GM23338 (cell line): ENCODE measurements around the gene MGRN1. TPM values are rescaled to one million over a fixed set of nuclear protein-coding genes. Genes with fewer than 3 reads are reported as not detected.
A peak's percentile ranks its signal among the peaks of the same experiment; 100 is the strongest.

Source experiments
- ATAC-seq: fragments of 200-7000 bp; cut with Tn5 transposase; 3 replicates; pipeline ENCODE4 v1.9.1; 2020
- DNase-seq: peaks from one replicate; pipeline ENCODE4 v3.0.0-alpha.2; 2015; ENCODE audit warnings: low spot score
- H2AFZ ChIP-seq: fragments of 200-600 bp; sonication (generic); 2 replicates; pipeline ENCODE4 v1.8.0; 2016; ENCODE audit warnings: antibody characterized with exemption, mild to moderate bottlenecking, moderate library complexity
- H3F3A ChIP-seq: fragments of 200-600 bp; sonication (generic); replicated peaks from 2 replicates; pipeline ENCODE4 v1.8.0; 2017; ENCODE audit warnings: antibody characterized with exemption, mixed run types, low read depth
- H3K27ac ChIP-seq: fragments of 200-600 bp; sonication (generic); 2 replicates; pipeline ENCODE4 v1.6.1; 2016; ENCODE audit warnings: low read depth
- H3K27me3 ChIP-seq: fragments of 200-600 bp; sonication (generic); 2 replicates; pipeline ENCODE4 v1.8.0; 2016; ENCODE audit warnings: mild to moderate bottlenecking, mixed run types, moderate library complexity; ENCODE audit not compliant: insufficient read depth
- H3K36me3 ChIP-seq: fragments of 200-600 bp; sonication (generic); 2 replicates; pipeline ENCODE4 v1.8.0; 2016; ENCODE audit warnings: mild to moderate bottlenecking; ENCODE audit not compliant: insufficient read depth
- H3K4me1 ChIP-seq: fragments of 200-600 bp; sonication (generic); 2 replicates; pipeline ENCODE4 v1.8.0; 2016; ENCODE audit warnings: mild to moderate bottlenecking, moderate library complexity; ENCODE audit not compliant: insufficient read depth
- H3K4me2 ChIP-seq: fragments of 200-600 bp; sonication (generic); 2 replicates; pipeline ENCODE4 v1.7.1; 2017; ENCODE audit warnings: mixed run types
- H3K4me3 ChIP-seq: fragments of 200-600 bp; sonication (generic); 2 replicates; pipeline ENCODE4 v1.6.1; 2016; ENCODE audit warnings: mixed run types
- H3K79me2 ChIP-seq: fragments of 200-600 bp; sonication (generic); replicated peaks from 2 replicates; pipeline ENCODE4 v1.8.0; 2017; ENCODE audit warnings: mild to moderate bottlenecking; ENCODE audit not compliant: insufficient read depth
- H3K9me2 ChIP-seq: fragments of 200-600 bp; sonication (generic); 2 replicates; pipeline ENCODE4 v1.8.0; 2017; ENCODE audit not compliant: insufficient read depth
- H4K20me1 ChIP-seq: fragments of 200-600 bp; sonication (generic); replicated peaks from 2 replicates; pipeline ENCODE4 v1.8.0; 2017; ENCODE audit warnings: mild to moderate bottlenecking; ENCODE audit not compliant: insufficient read depth
- H3K27ac Mint-ChIP-seq: 2 replicates; pipeline ENCODE4 v1.8.0; 2020; ENCODE audit warnings: inconsistent platforms, mild to moderate bottlenecking, moderate library complexity, mixed read lengths
- H3K27me3 Mint-ChIP-seq: 3 replicates; pipeline ENCODE4 v1.8.0; 2022; ENCODE audit warnings: low read depth, mild to moderate bottlenecking, moderate library complexity, mixed read lengths, inconsistent platforms; ENCODE audit not compliant: insufficient read depth, poor library complexity
- H3K36me3 Mint-ChIP-seq: 3 replicates; pipeline ENCODE4 v1.8.0; 2021; ENCODE audit warnings: low read depth, mild to moderate bottlenecking, inconsistent platforms, moderate library complexity, mixed read lengths
- H3K4me1 Mint-ChIP-seq: 3 replicates; pipeline ENCODE4 v1.8.0; 2020; ENCODE audit warnings: mild to moderate bottlenecking, inconsistent platforms, mixed read lengths
- H3K4me3 Mint-ChIP-seq: 3 replicates; pipeline ENCODE4 v1.8.0; 2021; ENCODE audit warnings: moderate library complexity, mild to moderate bottlenecking, inconsistent platforms, mixed read lengths
- H3K9me3 Mint-ChIP-seq: 3 replicates; pipeline ENCODE4 v1.8.0; 2020; ENCODE audit warnings: moderate library complexity, mild to moderate bottlenecking, inconsistent platforms, mixed read lengths
- CREB1 ChIP-seq: fragments of 250-450 bp; sonication (Bioruptor Pico); IDR thresholded peaks from 2 replicates; pipeline ENCODE4 v1.5.0; 2020; ENCODE audit warnings: low read depth, mild to moderate bottlenecking, moderate library complexity
- EZH2 ChIP-seq: fragments of 200-600 bp; sonication (generic); IDR thresholded peaks from one replicate; pipeline ENCODE4 v1.8.0; 2017; ENCODE audit warnings: antibody characterized with exemption, mild to moderate bottlenecking, low read depth; ENCODE audit not compliant: unreplicated experiment
- EZH2phosphoT487 ChIP-seq: fragments of 200-600 bp; sonication (generic); IDR thresholded peaks from one replicate; pipeline ENCODE4 v1.8.1; 2018; ENCODE audit warnings: antibody characterized with exemption; ENCODE audit not compliant: unreplicated experiment
- JUNB ChIP-seq: IDR thresholded peaks from one replicate; pipeline ENCODE4 v1.6.1; 2016; ENCODE audit warnings: antibody characterized with exemption; ENCODE audit not compliant: unreplicated experiment
- NANOG ChIP-seq: IDR thresholded peaks from 2 replicates; pipeline ENCODE4 v1.6.1; 2016; ENCODE audit warnings: antibody characterized with exemption, borderline replicate concordance
- POLR2AphosphoS5 ChIP-seq: IDR thresholded peaks from 2 replicates; pipeline ENCODE4 v1.6.1; 2016; ENCODE audit warnings: antibody characterized with exemption, low read depth
- STAT1 ChIP-seq: IDR thresholded peaks from one replicate; pipeline ENCODE4 v1.6.1; 2016; ENCODE audit warnings: antibody characterized with exemption; ENCODE audit not compliant: unreplicated experiment
- polyA plus RNA-seq: library from polyadenylated mRNA; unstranded; fragments of >200 nt; fragmentation: Nextera tagmentation; extraction: Ambion mirVana; gene quantifications from 2 replicates; pipeline ENCODE4 v1.2.1, GENCODE V29; 2016
- total RNA-seq: library from RNA; depleted of rRNA; stranded (reverse); fragments of >200 nt; shearing (Covaris generic); gene quantifications from 2 replicates; pipeline ENCODE4 v1.2.3, GENCODE V29; 2014
- TF ChIP-seq, protein P1 (sequence below): IDR thresholded peaks from one replicate; pipeline ENCODE4 v1.6.1; 2018; ENCODE audit warnings: antibody characterized with exemption; ENCODE audit not compliant: unreplicated experiment
- TF ChIP-seq, protein P2 (sequence below): fragments of 250-450 bp; sonication (Bioruptor Pico); IDR thresholded peaks from 2 replicates; pipeline ENCODE4 v1.5.0; 2020; ENCODE audit warnings: mild to moderate bottlenecking, moderate library complexity

Gene MGRN1
- total and polyA plus RNA-seq, 2 experiments from 2014 or later: 13.1 to 71.8 TPM

DNA sequence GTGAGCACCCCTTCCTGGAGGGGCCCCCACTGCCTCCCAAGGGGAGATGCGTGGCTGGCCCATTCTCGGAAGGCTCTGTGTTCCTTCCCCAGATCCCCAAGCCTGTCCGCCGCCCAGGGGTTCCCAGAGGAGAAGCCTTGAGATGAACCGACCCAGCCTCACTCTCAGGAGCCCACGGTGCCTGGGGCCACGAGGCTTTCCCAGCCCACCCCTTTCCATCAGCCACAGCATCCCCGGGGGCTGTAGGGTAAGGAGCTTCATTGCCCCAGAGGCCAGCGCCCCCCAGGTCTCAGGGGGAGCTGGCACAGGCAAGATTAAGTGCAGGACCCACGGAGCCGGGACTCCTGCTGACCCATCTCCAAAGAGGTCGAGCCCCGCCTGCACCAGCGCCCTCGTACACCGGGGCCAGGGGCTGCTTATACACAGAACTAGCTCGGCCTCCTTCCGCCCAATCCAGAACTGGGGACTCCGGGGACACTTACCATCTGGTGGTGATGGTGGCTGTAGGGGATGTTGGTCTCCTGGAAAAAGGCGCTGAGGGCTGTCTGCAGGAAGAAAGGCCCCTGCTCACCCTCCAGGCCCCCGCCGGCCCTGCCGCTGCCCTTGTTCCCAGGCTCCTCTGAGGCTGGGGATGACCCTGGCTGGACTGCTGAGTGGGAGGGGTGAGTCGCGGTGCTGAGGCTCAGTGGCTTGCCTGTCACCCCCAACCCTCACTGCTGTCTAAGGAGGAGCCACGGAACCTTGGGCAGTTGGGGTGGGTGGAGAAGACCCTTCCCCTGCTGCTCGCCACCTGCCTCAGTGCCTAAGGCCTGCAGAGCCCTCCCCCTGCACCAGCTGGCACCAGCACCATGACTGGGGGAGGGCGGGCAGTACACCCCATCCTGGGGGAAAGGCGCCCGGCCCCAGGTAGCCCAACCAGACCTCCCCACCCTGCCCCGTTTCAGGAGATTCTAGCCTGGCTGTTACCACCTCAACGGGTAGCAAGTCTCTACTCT, 14.3 kb upstream of the MGRN1 start (continued):
- TF ChIP-seq, protein P1, sequence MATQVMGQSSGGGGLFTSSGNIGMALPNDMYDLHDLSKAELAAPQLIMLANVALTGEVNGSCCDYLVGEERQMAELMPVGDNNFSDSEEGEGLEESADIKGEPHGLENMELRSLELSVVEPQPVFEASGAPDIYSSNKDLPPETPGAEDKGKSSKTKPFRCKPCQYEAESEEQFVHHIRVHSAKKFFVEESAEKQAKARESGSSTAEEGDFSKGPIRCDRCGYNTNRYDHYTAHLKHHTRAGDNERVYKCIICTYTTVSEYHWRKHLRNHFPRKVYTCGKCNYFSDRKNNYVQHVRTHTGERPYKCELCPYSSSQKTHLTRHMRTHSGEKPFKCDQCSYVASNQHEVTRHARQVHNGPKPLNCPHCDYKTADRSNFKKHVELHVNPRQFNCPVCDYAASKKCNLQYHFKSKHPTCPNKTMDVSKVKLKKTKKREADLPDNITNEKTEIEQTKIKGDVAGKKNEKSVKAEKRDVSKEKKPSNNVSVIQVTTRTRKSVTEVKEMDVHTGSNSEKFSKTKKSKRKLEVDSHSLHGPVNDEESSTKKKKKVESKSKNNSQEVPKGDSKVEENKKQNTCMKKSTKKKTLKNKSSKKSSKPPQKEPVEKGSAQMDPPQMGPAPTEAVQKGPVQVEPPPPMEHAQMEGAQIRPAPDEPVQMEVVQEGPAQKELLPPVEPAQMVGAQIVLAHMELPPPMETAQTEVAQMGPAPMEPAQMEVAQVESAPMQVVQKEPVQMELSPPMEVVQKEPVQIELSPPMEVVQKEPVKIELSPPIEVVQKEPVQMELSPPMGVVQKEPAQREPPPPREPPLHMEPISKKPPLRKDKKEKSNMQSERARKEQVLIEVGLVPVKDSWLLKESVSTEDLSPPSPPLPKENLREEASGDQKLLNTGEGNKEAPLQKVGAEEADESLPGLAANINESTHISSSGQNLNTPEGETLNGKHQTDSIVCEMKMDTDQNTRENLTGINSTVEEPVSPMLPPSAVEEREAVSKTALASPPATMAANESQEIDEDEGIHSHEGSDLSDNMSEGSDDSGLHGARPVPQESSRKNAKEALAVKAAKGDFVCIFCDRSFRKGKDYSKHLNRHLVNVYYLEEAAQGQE: no peak

GRCh38 chr16:4611337-4612021, 13.1 kb upstream of the MGRN1 start:
- no peak overlapping the region for H3K4me3 ChIP-seq
- Mint-ChIP-seq H3K4me3 (0 out of 3 replicates have a peak overlapping the region, but pooled peaks have one; percentile 32), H3K9me3 (no peaks in the 10 kb centered on the region; the same call in 2 of the 3 replicates), H3K27ac (peak overlapping the region; percentile 77), H3K27me3 (peaks cover 20% of the 10 kb centered on the region), H3K36me3 (peaks cover 12% of the 10 kb centered on the region), H3K4me1 (peaks cover 21% of the 10 kb centered on the region)
- DNase-seq (no peak), ATAC-seq (no peak)
- no peaks in the 10 kb centered on the region for H3K9me2 ChIP-seq
- H3K79me2 ChIP-seq: peaks cover 42% of the 10 kb centered on the region
- peaks cover 22% of the 10 kb centered on the region for H3F3A ChIP-seq
- peaks cover 29% of the 10 kb centered on the region for H3K4me1 ChIP-seq
- no peak overlapping the region for H2AFZ ChIP-seq
- H3K36me3 ChIP-seq: no peaks in the 10 kb centered on the region
- H3K4me2 ChIP-seq: peak overlapping the region; percentile 93; the same call in 1 of the 2 replicates
- H4K20me1 ChIP-seq: peaks cover 7% of the 10 kb centered on the region
- H3K27ac ChIP-seq: peak overlapping the region; percentile 83
- no peaks in the 10 kb centered on the region for H3K27me3 ChIP-seq
- TF ChIP-seq CREB1 (CRISPR knock-in tag) (no peak), JUNB (no peak), STAT1 (no peak), EZH2phosphoT487 (no peak), POLR2AphosphoS5 (no peak), EZH2 (no peak), NANOG (no peak)
- TF ChIP-seq, protein P1: no peak
- TF ChIP-seq, protein P2, sequence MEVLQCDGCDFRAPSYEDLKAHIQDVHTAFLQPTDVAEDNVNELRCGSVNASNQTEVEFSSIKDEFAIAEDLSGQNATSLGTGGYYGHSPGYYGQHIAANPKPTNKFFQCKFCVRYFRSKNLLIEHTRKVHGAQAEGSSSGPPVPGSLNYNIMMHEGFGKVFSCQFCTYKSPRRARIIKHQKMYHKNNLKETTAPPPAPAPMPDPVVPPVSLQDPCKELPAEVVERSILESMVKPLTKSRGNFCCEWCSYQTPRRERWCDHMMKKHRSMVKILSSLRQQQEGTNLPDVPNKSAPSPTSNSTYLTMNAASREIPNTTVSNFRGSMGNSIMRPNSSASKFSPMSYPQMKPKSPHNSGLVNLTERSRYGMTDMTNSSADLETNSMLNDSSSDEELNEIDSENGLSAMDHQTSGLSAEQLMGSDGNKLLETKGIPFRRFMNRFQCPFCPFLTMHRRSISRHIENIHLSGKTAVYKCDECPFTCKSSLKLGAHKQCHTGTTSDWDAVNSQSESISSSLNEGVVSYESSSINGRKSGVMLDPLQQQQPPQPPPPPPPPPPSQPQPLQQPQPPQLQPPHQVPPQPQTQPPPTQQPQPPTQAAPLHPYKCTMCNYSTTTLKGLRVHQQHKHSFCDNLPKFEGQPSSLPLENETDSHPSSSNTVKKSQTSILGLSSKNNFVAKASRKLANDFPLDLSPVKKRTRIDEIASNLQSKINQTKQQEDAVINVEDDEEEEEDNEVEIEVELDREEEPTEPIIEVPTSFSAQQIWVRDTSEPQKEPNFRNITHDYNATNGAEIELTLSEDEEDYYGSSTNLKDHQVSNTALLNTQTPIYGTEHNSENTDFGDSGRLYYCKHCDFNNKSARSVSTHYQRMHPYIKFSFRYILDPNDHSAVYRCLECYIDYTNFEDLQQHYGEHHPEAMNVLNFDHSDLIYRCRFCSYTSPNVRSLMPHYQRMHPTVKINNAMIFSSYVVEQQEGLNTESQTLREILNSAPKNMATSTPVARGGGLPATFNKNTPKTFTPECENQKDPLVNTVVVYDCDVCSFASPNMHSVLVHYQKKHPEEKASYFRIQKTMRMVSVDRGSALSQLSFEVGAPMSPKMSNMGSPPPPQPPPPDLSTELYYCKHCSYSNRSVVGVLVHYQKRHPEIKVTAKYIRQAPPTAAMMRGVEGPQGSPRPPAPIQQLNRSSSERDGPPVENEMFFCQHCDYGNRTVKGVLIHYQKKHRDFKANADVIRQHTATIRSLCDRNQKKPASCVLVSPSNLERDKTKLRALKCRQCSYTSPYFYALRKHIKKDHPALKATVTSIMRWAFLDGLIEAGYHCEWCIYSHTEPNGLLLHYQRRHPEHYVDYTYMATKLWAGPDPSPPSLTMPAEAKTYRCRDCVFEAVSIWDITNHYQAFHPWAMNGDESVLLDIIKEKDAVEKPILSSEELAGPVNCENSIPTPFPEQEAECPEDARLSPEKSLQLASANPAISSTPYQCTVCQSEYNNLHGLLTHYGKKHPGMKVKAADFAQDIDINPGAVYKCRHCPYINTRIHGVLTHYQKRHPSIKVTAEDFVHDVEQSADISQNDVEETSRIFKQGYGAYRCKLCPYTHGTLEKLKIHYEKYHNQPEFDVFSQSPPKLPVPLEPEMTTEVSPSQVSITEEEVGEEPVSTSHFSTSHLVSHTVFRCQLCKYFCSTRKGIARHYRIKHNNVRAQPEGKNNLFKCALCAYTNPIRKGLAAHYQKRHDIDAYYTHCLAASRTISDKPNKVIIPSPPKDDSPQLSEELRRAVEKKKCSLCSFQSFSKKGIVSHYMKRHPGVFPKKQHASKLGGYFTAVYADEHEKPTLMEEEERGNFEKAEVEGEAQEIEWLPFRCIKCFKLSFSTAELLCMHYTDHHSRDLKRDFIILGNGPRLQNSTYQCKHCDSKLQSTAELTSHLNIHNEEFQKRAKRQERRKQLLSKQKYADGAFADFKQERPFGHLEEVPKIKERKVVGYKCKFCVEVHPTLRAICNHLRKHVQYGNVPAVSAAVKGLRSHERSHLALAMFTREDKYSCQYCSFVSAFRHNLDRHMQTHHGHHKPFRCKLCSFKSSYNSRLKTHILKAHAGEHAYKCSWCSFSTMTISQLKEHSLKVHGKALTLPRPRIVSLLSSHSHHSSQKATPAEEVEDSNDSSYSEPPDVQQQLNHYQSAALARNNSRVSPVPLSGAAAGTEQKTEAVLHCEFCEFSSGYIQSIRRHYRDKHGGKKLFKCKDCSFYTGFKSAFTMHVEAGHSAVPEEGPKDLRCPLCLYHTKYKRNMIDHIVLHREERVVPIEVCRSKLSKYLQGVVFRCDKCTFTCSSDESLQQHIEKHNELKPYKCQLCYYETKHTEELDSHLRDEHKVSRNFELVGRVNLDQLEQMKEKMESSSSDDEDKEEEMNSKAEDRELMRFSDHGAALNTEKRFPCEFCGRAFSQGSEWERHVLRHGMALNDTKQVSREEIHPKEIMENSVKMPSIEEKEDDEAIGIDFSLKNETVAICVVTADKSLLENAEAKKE (CRISPR knock-in tag): no peak
